Pancreas (tissue), 10 donors: Measurements from ENCODE around the gene FBLN1. TPM values are rescaled to one million over a fixed set of nuclear protein-coding genes. Genes with fewer than 3 reads are reported as not detected.
"Not testable (repeated sequence)": the region's sequence is repeated elsewhere in the genome, so short reads cannot be mapped to it uniquely, and the experiment has no call there.

Experiments
- ATAC-seq, 4 donors: fragments of 200-7000 bp; cut with Tn5 transposase; one replicate each; pipeline versions ENCODE4 v1.8.0 to v1.9.1; 2020; ENCODE audit warnings: mild to moderate bottlenecking in 4 of 4, moderate library complexity in 4 of 4
- DNase-seq, 6 donors: peaks; one replicate each; pipeline ENCODE4 v3.0.0-alpha.2; 2020
- FAIRE-seq: peaks from 2 replicates; lab custom pipeline; 2012; peaks lifted over from hg19 to GRCh38; lab: Jason Lieb, UNC
- H3K27ac ChIP-seq, 4 donors: fragments of 200-600 bp; sonication (generic); 1 replicate in 3 of 4; 2 replicates in 1 of 4; pipeline versions ENCODE4 v1.5.0 to v1.8.0; 2020
- H3K27me3 ChIP-seq, 4 donors: fragments of 200-600 bp; one replicate each; pipeline ENCODE4 v1.8.0; 2021
- H3K36me3 ChIP-seq, 3 donors: fragments of 200-600 bp; sonication (generic) in 1 of 3; one replicate each; pipeline versions ENCODE4 v1.5.0 to v1.8.0; 2020 to 2021
- H3K4me1 ChIP-seq, 3 donors: fragments of 200-600 bp; one replicate each; pipeline ENCODE4 v1.8.0; 2021
- H3K4me3 ChIP-seq, 4 donors: fragments of 200-600 bp; sonication (generic) in 2 of 4; one replicate each; pipeline versions ENCODE4 v1.5.0 to v1.8.0; 2020 to 2021
- H3K9me3 ChIP-seq, 4 donors: fragments of 200-600 bp; one replicate each; pipeline ENCODE4 v1.8.0; 2021
- CTCF ChIP-seq, 4 donors: fragments of 200-600 bp; sonication (generic) in 3 of 4; IDR thresholded peaks; one replicate each; pipeline versions ENCODE4 v1.5.0 to v1.8.0; 2021; ENCODE audit warnings: antibody characterized with exemption in 4 of 4
- WGBS, 2 donors: extraction: QIAGEN DNeasy Blood & Tissue Kit; methylation state at CpG; one replicate each; pipeline ENCODE4 v1.1.7; 2013; 5-methylcytosine and 5-hydroxymethylcytosine counted together
- intact Hi-C, 3 donors: fragments of 100-400 bp; cut with DNase I; formaldehyde crosslinking; loops; one replicate each; pipeline versions ENCODE4 v1.11.1 to v1.14.2; 2022
- polyA plus RNA-seq, 2 donors: library from polyadenylated mRNA; stranded (reverse); fragments of 200-250 nt; gene quantifications; one replicate each; pipeline ENCODE4 v1.2.3, GENCODE V29; 2013
- total RNA-seq, 6 donors: library from RNA; stranded (reverse); fragmentation: NEBNext Ultra II Directional in 4 of 6; extraction: Animal tissue kit (Norgen Biotek cat#: 25700) in 4 of 6; gene quantifications; one replicate each; pipeline versions ENCODE4 v1.2.1 to v1.2.4, GENCODE V29; 2021 to 2023
- donor health status: healthy with polysubstance abuse.
- donor health status: DM: no; HTN: no; CAD: no; lungs with moderate emphysema.
- donor health status: DM: no; HTN: no; CAD: no.
- donor health status: control.
- donor health status: control.
- donor health status: Bipolar disorder and iron deficiency.
- donor health status: DM: yes; HTN: yes; CAD: no.
- donor health status: DM: no; HTN: no; CAD: no.
- donor health status: DM: no; HTN: no; CAD: no.
- donor health status: DM: yes; HTN: yes; CAD: no.

The FBLN1 gene
- total and polyA plus RNA-seq, 8 donors: 12.0 to 114 (median 21.5) TPM

GRCh38 chr22:45586651-45587405 is 84.1 kb downstream of the FBLN1 start:
- FAIRE-seq: no peak
- peak in 1 of 6 donors; percentile 5 for DNase-seq
- TF ChIP-seq CTCF (IDR thresholded peaks at IDR 0.05): no peak

GRCh38 chr22:45587638-45588505 is 85.2 kb downstream of the FBLN1 start:
- no peak for TF ChIP-seq CTCF (IDR thresholded peaks at IDR 0.05)
- Histone ChIP-seq H3K4me1 (no peaks in the 10 kb centered on the region), H3K4me3 (no peak overlapping the region), H3K36me3 (no peaks in the 10 kb centered on the region), H3K9me3 (no peaks in the 10 kb centered on the region), H3K27ac (no peak overlapping the region), H3K27me3 (no peaks in the 10 kb centered on the region)
- DNase-seq (peak in 1 of 6 donors; percentile 1), FAIRE-seq (no peak), ATAC-seq (no peak)
- intact Hi-C loops: no loop called here
- 51 to 58% methylated on average over 17 of the region's 17 CpGs for WGBS, 2 donors

More at GRCh38 chr22:45586651-45587405, 84.1 kb downstream of the FBLN1 start:
- Histone ChIP-seq H3K36me3 (no peaks in the 10 kb centered on the region), H3K9me3 (no peaks in the 10 kb centered on the region), H3K4me1 (no peaks in the 10 kb centered on the region), H3K4me3 (no peak overlapping the region), H3K27me3 (no peaks in the 10 kb centered on the region), H3K27ac (no peak overlapping the region)
- 68 to 75% methylated on average over 31 of the region's 31 CpGs for WGBS, 2 donors
- intact Hi-C loops: no loop called here
- ATAC-seq: no peak

GRCh38 chr22:45589556-45589955 is 86.9 kb downstream of the FBLN1 start:
- no peak for ATAC-seq
- DNase-seq: peak in 1 of 6 donors; percentile 16
- intact Hi-C loops: no loop called here
- no peak for FAIRE-seq
- Histone ChIP-seq H3K4me1 (no peaks in the 10 kb centered on the region), H3K4me3 (no peak overlapping the region), H3K36me3 (no peaks in the 10 kb centered on the region), H3K27ac (no peak overlapping the region), H3K9me3 (no peaks in the 10 kb centered on the region), H3K27me3 (no peaks in the 10 kb centered on the region)
- no peak for TF ChIP-seq CTCF (IDR thresholded peaks at IDR 0.05)
- 46 to 49% methylated on average over 8 of the region's 8 CpGs for WGBS, 2 donors

GRCh38 chr22:45590262-45590661 is 87.6 kb downstream of the FBLN1 start:
- H3K27me3 ChIP-seq: no peaks in the 10 kb centered on the region
- H3K27ac ChIP-seq: no peak overlapping the region
- WGBS, 2 donors: 58 to 68% methylated on average over 13 of the region's 13 CpGs
- TF ChIP-seq CTCF (IDR thresholded peaks at IDR 0.05): no peak
- H3K36me3 ChIP-seq: no peaks in the 10 kb centered on the region
- no peaks in the 10 kb centered on the region for H3K9me3 ChIP-seq
- H3K4me1 ChIP-seq: no peaks in the 10 kb centered on the region
- H3K4me3 ChIP-seq: no peak overlapping the region
- no peak for FAIRE-seq
- DNase-seq: peak in 1 of 6 donors; percentile 38
- no peak for ATAC-seq
- intact Hi-C loops: no loop called here

- ATAC-seq, H3K4me1 ChIP-seq, H3K4me3 ChIP-seq, H3K36me3 ChIP-seq, intact Hi-C loops, H3K9me3 ChIP-seq, H3K27ac ChIP-seq, H3K27me3 ChIP-seq, FAIRE-seq: not testable (repeated sequence)
- peak in 2 of 6 donors; percentile 20 to 28 for DNase-seq
- 88 to 89% methylated on average over 18 to 26 of the region's 26 CpGs for WGBS, 2 donors
These were observed 89.0 kb downstream of the FBLN1 start for GRCh38 chr22:45591633-45592213.
